RPMI8226 (cell line): Measurements from ENCODE around the gene VWCE.

Experiments
- DNase-seq: peaks from one replicate; pipeline ENCODE4 v3.0.0-alpha.2; 2015

VWCE gene

GRCh38 chr11:61294717-61295595 lies at the start of gene VWCE:
Gene VWCE, minus strand, starts transcription at chr11:61295316. Its CDS starts 279 bp downstream, at chr11:61295037.
- peak; percentile 93 for DNase-seq

- DNase-seq: no peak
Measured at GRCh38 chr11:61343792-61344745, 49.0 kb upstream of the VWCE start.

- no peak for DNase-seq
Measured at GRCh38 chr11:61342207-61342803, 47.2 kb upstream of the VWCE start.

GRCh38 chr11:61341706-61342105 lies 46.6 kb upstream of the VWCE start:
- DNase-seq: no peak

GRCh38 chr11:61340979-61341378 lies 45.9 kb upstream of the VWCE start:
- DNase-seq: no peak

- no peak for DNase-seq
Measured at GRCh38 chr11:61339490-61339878, 44.4 kb upstream of the VWCE start.

- DNase-seq: no peak
Measured at GRCh38 chr11:61338783-61339489, 43.8 kb upstream of the VWCE start.

GRCh38 chr11:61337706-61338470 lies 42.8 kb upstream of the VWCE start:
- no peak for DNase-seq

- peak; percentile 95 for DNase-seq
Measured at GRCh38 chr11:61336171-61336935, 41.2 kb upstream of the VWCE start.

- no peak for DNase-seq
Measured at GRCh38 chr11:61335355-61335710, 40.2 kb upstream of the VWCE start.

GRCh38 chr11:61334434-61335354 lies 39.6 kb upstream of the VWCE start:
- no peak for DNase-seq

- peak; percentile 46 for DNase-seq
Measured at GRCh38 chr11:61333550-61334433, 38.7 kb upstream of the VWCE start.

- peak; percentile 99 for DNase-seq
Measured at GRCh38 chr11:61332797-61333549, 37.9 kb upstream of the VWCE start, which contains the start of the genes DDB1 and TKFC. Gene DDB1, minus strand, starts transcription at chr11:61333105. Its CDS starts 137 bp downstream, at chr11:61332968. Gene TKFC, plus strand, starts transcription at chr11:61333228. Its CDS starts 1,501 bp downstream, at chr11:61334729.

- DNase-seq: no peak
Measured at GRCh38 chr11:61332281-61332796, 37.2 kb upstream of the VWCE start.

- DNase-seq: no peak
Measured at GRCh38 chr11:61331651-61332050, 36.5 kb upstream of the VWCE start.

GRCh38 chr11:61329871-61330270 lies 34.8 kb upstream of the VWCE start:
- DNase-seq: no peak

GRCh38 chr11:61328351-61328750 lies 33.2 kb upstream of the VWCE start:
- DNase-seq: no peak

- DNase-seq: no peak
Measured at GRCh38 chr11:61327669-61328071, 32.6 kb upstream of the VWCE start.
